GM12873 (cell line): Measurements from ENCODE around the gene AUTS2.

ENCODE experiments used
- TF ChIP-seq, protein P1 (sequence below): IDR thresholded peaks from 2 replicates; pipeline ENCODE4 v1.5.1; 2012; ENCODE audit warnings: low read depth, mild to moderate bottlenecking, moderate library complexity, low read length, control low read depth; ENCODE audit not compliant: insufficient read depth; ENCODE audit errors: missing control alignments

Gene AUTS2

GRCh38 chr7:69981646-69982045, 383.4 kb downstream of the AUTS2 start:
- TF ChIP-seq, protein P1, sequence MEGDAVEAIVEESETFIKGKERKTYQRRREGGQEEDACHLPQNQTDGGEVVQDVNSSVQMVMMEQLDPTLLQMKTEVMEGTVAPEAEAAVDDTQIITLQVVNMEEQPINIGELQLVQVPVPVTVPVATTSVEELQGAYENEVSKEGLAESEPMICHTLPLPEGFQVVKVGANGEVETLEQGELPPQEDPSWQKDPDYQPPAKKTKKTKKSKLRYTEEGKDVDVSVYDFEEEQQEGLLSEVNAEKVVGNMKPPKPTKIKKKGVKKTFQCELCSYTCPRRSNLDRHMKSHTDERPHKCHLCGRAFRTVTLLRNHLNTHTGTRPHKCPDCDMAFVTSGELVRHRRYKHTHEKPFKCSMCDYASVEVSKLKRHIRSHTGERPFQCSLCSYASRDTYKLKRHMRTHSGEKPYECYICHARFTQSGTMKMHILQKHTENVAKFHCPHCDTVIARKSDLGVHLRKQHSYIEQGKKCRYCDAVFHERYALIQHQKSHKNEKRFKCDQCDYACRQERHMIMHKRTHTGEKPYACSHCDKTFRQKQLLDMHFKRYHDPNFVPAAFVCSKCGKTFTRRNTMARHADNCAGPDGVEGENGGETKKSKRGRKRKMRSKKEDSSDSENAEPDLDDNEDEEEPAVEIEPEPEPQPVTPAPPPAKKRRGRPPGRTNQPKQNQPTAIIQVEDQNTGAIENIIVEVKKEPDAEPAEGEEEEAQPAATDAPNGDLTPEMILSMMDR, result no peak

DNA sequence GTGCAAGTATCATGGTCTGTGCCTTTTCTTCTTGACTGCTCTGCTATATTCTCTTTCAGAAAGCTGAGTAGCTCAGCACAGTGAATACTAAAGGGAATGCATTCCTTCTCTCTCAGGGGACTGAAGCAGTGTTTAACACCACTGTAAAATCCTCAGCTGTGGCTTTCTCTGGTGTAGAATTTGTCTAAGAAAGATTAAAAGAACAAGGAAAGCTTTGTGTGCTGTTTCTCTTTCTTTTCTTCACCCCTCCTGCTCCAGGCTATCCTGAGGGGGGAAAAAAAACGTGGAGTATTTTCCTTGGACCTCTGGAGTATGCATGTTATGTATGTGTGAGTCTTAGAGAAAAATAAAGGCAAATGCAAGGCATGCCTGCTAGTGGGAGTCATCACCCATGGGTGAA, 383.9 kb downstream of the AUTS2 start:
- TF ChIP-seq, protein P1, result no peak

- TF ChIP-seq, protein P1, result no peak
Measured at GRCh38 chr7:69989551-69989950, 391.3 kb downstream of the AUTS2 start.

DNA sequence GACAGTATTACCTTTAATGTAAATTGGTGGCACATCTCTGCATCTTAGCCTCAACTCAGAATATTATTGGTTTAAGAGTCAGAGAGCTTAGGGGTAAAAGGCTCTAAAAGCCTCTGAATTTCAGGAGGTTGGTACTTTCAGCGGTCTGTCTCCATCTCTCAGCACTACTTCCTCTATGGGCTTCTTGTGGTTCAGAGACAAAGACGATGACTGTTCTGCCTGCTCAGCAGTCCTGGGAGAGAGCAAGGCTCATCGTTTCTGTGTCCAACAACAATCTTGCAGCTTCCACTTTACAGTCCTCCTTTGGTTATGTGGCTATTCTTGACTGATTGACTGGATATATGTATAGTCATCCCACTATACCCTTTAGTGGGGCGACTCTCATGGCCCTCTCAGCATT, 394.7 kb downstream of the AUTS2 start:
- TF ChIP-seq, protein P1, result no peak

GRCh38 chr7:69994218-69994617, 395.9 kb downstream of the AUTS2 start:
- TF ChIP-seq, protein P1, result no peak

- TF ChIP-seq, protein P1, result no peak
Measured at GRCh38 chr7:69994886-69995542, 396.7 kb downstream of the AUTS2 start.

GRCh38 chr7:69996121-69996520, 397.8 kb downstream of the AUTS2 start:
- TF ChIP-seq, protein P1, result no peak
